Measurements from ENCODE around the gene SLC9C2. TPM values are rescaled to one million over a fixed set of nuclear protein-coding genes. Genes with fewer than 3 reads are reported as not detected.

SLC9C2 gene
- total and polyA plus RNA-seq, 9 donors, result 0.07 to 5.3 (median 0.65) TPM

DNA sequence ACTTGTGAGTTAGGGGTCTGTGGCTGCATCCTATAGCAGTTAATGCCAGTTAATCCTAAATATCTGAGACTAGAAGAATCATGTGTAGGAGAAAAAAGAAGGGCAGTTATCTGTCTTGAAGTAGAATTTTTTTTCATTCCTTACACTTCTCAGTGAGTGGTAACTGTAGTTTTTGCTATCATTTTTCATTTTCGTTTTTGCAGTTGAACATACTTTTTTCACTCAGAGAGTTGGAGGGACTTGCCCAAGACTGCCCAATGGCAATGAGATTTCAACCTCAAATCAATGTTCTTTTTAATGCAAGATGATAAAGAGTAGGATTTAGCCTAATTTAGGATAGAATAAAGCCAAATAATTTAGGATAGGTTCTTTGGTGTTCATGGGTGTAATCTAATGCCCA is 120.2 kb downstream of the SLC9C2 start:
- Histone ChIP-seq H3K36me3 (no peaks in the 10 kb centered on the region), H3K9me3 (no peaks in the 10 kb centered on the region), H3K27ac (no peak overlapping the region), H3K27me3 (no peaks in the 10 kb centered on the region), H3K4me3 (no peak overlapping the region), H3K4me1 (ENCODE audit: insufficient read depth) (peaks cover 7% of the 10 kb centered on the region)
- 71 to 79% (median 77%) methylated on average over 1 of the region's 1 CpG for WGBS, 3 donors
- intact Hi-C loops (cut with DNase I), result loop anchor here in 1 of 4 donors (5.0 kb wide), 1 partner anchor 50 kb away; no protein-coding TSS in a partner anchor
- TF ChIP-seq, protein P1, sequence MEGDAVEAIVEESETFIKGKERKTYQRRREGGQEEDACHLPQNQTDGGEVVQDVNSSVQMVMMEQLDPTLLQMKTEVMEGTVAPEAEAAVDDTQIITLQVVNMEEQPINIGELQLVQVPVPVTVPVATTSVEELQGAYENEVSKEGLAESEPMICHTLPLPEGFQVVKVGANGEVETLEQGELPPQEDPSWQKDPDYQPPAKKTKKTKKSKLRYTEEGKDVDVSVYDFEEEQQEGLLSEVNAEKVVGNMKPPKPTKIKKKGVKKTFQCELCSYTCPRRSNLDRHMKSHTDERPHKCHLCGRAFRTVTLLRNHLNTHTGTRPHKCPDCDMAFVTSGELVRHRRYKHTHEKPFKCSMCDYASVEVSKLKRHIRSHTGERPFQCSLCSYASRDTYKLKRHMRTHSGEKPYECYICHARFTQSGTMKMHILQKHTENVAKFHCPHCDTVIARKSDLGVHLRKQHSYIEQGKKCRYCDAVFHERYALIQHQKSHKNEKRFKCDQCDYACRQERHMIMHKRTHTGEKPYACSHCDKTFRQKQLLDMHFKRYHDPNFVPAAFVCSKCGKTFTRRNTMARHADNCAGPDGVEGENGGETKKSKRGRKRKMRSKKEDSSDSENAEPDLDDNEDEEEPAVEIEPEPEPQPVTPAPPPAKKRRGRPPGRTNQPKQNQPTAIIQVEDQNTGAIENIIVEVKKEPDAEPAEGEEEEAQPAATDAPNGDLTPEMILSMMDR (IDR thresholded peaks at IDR 0.05), result no peak
- no peak for TF ChIP-seq EP300 (IDR thresholded peaks at IDR 0.05)
- TF ChIP-seq POLR2A (IDR thresholded peaks at IDR 0.05), result no peak
- no peak for DNase-seq

DNA sequence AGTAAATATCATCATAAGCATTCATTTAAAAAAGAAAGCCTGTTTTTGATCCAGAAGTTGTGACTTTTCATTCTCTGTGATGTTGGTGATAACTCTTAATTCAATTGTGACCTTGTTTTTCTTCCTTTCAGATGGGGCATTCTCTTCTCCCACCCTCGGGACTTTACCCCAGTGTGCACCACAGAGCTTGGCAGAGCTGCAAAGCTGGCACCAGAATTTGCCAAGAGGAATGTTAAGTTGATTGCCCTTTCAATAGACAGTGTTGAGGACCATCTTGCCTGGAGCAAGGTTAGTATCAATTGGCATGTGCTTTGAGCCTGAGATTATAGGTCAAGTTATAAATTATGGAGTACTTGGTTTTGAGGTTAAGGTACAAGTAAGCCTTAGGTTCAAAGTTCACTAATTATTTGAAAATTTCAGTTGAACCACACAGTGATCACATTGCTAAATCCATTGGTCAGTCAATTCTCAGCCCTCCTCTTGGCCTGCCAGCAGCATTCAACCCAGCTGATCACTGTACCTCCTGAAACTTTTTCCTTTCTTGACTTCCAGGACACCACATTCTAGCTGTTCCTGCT is 121.6 kb downstream of the SLC9C2 start:
- peaks cover 7% of the 10 kb centered on the region for H3K4me1 ChIP-seq (ENCODE audit: insufficient read depth)
- no peaks in the 10 kb centered on the region for H3K9me3 ChIP-seq
- intact Hi-C loops (cut with DNase I), result loop anchor here in 1 of 4 donors (5.0 kb wide), 1 partner anchor 49 kb away; no protein-coding TSS in a partner anchor
- no peak for DNase-seq
- no peak overlapping the region for H3K27ac ChIP-seq
- WGBS, 3 donors, result 79 to 88% (median 85%) methylated on average over 1 of the region's 1 CpG
- no peak overlapping the region for H3K4me3 ChIP-seq
- H3K36me3 ChIP-seq, result no peaks in the 10 kb centered on the region
- TF ChIP-seq, protein P1 (IDR thresholded peaks at IDR 0.05), result no peak
- no peak for TF ChIP-seq POLR2A (IDR thresholded peaks at IDR 0.05)
- no peak for TF ChIP-seq EP300 (IDR thresholded peaks at IDR 0.05)
- H3K27me3 ChIP-seq, result no peaks in the 10 kb centered on the region

DNA sequence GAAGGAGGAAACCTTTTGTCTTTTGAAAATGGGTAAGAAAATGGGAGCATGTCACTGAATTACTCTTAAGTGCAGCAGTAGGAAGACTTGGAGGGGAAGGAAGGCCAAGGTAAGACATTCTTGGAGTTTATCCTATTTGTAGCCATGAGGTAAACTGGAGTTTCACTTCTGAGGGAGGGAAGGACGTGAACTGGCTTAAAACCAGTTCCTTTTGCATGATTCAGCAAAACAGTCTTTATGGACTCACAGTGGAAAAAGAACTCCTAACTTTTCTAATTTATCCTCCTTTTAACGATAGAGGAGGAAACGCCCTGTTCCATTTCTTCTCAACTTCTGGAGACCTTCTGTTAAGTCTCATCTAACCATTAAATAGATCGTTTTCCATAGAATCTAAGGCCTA is 123.2 kb downstream of the SLC9C2 start:
- H3K4me1 ChIP-seq (ENCODE audit: insufficient read depth), result peaks cover 9% of the 10 kb centered on the region
- WGBS, 3 donors, result 56 to 64% (median 63%) methylated on average over 4 of the region's 4 CpGs
- no peaks in the 10 kb centered on the region for H3K27me3 ChIP-seq
- H3K27ac ChIP-seq, result no peak overlapping the region
- no peaks in the 10 kb centered on the region for H3K36me3 ChIP-seq
- intact Hi-C loops (cut with DNase I), result loop anchor here in 2 of 4 donors (5.0 kb wide), 3 partner anchors 47 to 388 kb away; partner anchors contain the start of genes CENPL (in 1 of the 2), DARS2 (in 1 of the 2), GAS5 (in 1 of the 2) and ZBTB37 (in 1 of the 2)
- no peak for DNase-seq
- TF ChIP-seq EP300 (IDR thresholded peaks at IDR 0.05) (no peak), POLR2A (IDR thresholded peaks at IDR 0.05) (no peak)
- TF ChIP-seq, protein P1 (IDR thresholded peaks at IDR 0.05), result no peak
- no peaks in the 10 kb centered on the region for H3K9me3 ChIP-seq
- H3K4me3 ChIP-seq, result no peak overlapping the region

DNA sequence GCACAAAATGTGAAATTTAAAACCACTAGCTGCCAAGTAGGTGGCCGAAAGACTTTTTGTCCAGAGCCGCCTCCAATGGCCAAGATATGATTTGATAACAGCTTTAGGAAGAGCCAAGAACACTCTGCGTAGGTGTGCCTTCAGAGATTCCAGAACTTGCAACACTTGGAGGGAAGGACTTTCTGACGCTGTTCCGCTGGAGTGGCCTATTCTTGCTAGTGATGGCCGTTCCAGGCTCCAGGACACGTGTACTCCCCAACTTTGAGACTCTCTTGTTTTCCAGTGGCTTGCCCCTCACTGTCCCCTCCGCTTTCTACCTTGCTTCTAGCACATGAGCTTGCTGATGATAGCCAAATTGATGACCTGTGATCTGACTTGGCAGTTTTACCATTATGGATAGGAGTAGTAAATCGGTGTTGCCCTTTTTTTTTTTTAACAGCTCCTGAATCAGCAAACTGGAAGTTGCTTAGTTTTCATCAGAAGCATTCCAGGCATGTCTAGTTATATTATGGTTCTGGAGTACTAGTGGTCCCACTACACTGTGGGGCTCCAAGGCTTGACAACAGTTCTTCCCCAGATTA is 124.7 kb downstream of the SLC9C2 start:
- intact Hi-C loops (cut with DNase I), result loop anchor here in 2 of 4 donors (5.0 kb wide), 3 partner anchors 46 to 389 kb away; partner anchors contain the start of genes CENPL (in 1 of the 2), DARS2 (in 1 of the 2), GAS5 (in 1 of the 2) and ZBTB37 (in 1 of the 2)
- 2 to 4% (median 3%) methylated on average over 9 of the region's 9 CpGs for WGBS, 3 donors
- peak overlapping the region; percentile 94 for H3K4me3 ChIP-seq
- H3K4me1 ChIP-seq (ENCODE audit: insufficient read depth), result peaks cover 9% of the 10 kb centered on the region
- no peak for TF ChIP-seq EP300 (IDR thresholded peaks at IDR 0.05)
- H3K27ac ChIP-seq, result peak overlapping the region; percentile 87 to 90
- no peaks in the 10 kb centered on the region for H3K36me3 ChIP-seq
- peak; percentile 36 to 60 (median 41) for DNase-seq
- no peaks in the 10 kb centered on the region for H3K9me3 ChIP-seq
- H3K27me3 ChIP-seq, result no peaks in the 10 kb centered on the region
